RWPE2 (cell line): ENCODE data around the gene SLC9A7.

Experiments used
- ATAC-seq: fragments of 200-7000 bp; cut with Tn5 transposase; 3 replicates; pipeline ENCODE4 v1.9.1; 2021; ENCODE audit warnings: low read depth
- DNase-seq: peaks from one replicate; pipeline ENCODE4 v3.0.0-alpha.2; 2020; ENCODE audit warnings: low spot score
- H3K27ac ChIP-seq: fragments of 450-650 bp; 2 replicates; pipeline ENCODE4 v1.5.1; 2017; ENCODE audit warnings: mild to moderate bottlenecking; ENCODE audit not compliant: poor library complexity, severe bottlenecking
- H3K27me3 ChIP-seq: fragments of 250-450 bp; sonication (Bioruptor Pico); 2 replicates; pipeline ENCODE4 v1.5.1; 2021; ENCODE audit warnings: mild to moderate bottlenecking, moderate library complexity; ENCODE audit not compliant: insufficient read depth, poor library complexity, severe bottlenecking
- H3K36me3 ChIP-seq: fragments of 250-450 bp; sonication (Bioruptor Pico); 2 replicates; pipeline ENCODE4 v1.5.1; 2020; ENCODE audit warnings: low read depth, mild to moderate bottlenecking, moderate library complexity
- H3K4me1 ChIP-seq: fragments of 250-450 bp; sonication (Bioruptor Pico); 2 replicates; pipeline ENCODE4 v1.5.1; 2021; ENCODE audit warnings: mild to moderate bottlenecking, moderate library complexity; ENCODE audit not compliant: insufficient read depth, poor library complexity, severe bottlenecking
- H3K4me3 ChIP-seq: fragments of 250-450 bp; sonication (Bioruptor Pico); 2 replicates; pipeline ENCODE4 v1.5.1; 2021; ENCODE audit warnings: mild to moderate bottlenecking, moderate library complexity; ENCODE audit not compliant: severe bottlenecking
- H3K9me3 ChIP-seq: fragments of 250-450 bp; sonication (Bioruptor Pico); 2 replicates; pipeline ENCODE4 v1.5.1; 2021; ENCODE audit warnings: mild to moderate bottlenecking, moderate library complexity; ENCODE audit not compliant: severe bottlenecking
- TF ChIP-seq, protein P1 (sequence below): fragments of 450-650 bp; IDR thresholded peaks from one replicate; pipeline ENCODE4 v1.5.1; 2017; ENCODE audit warnings: mild to moderate bottlenecking, moderate library complexity; ENCODE audit not compliant: poor library complexity, severe bottlenecking

SLC9A7 gene

DNA sequence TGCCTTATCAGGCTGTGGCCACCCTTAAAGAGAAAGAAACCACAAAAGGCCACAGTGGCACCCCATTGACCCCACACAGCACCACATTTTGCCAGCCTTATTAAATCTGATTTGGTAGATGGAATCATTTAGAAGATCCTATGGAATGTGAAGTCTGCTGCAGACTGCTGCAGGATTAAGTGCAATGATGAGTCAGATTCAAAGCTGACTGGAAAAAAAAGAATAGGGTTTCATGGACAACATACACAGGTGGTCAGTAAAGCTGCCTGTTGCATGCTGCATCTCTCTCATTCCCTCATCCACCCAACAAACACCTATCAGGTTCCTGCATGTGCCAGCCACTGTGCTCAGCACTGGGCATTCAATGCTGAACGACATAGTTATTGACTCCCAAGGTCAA, 128.8 kb downstream of the SLC9A7 start:
- no peaks in the 10 kb centered on the region for H3K27me3 ChIP-seq
- H3K36me3 ChIP-seq: no peaks in the 10 kb centered on the region
- H3K9me3 ChIP-seq: no peaks in the 10 kb centered on the region
- no peak for ATAC-seq
- no peaks in the 10 kb centered on the region for H3K4me1 ChIP-seq
- DNase-seq: no peak
- H3K27ac ChIP-seq: no peak overlapping the region
- TF ChIP-seq, protein P1, sequence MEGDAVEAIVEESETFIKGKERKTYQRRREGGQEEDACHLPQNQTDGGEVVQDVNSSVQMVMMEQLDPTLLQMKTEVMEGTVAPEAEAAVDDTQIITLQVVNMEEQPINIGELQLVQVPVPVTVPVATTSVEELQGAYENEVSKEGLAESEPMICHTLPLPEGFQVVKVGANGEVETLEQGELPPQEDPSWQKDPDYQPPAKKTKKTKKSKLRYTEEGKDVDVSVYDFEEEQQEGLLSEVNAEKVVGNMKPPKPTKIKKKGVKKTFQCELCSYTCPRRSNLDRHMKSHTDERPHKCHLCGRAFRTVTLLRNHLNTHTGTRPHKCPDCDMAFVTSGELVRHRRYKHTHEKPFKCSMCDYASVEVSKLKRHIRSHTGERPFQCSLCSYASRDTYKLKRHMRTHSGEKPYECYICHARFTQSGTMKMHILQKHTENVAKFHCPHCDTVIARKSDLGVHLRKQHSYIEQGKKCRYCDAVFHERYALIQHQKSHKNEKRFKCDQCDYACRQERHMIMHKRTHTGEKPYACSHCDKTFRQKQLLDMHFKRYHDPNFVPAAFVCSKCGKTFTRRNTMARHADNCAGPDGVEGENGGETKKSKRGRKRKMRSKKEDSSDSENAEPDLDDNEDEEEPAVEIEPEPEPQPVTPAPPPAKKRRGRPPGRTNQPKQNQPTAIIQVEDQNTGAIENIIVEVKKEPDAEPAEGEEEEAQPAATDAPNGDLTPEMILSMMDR: no peak
- no peak overlapping the region for H3K4me3 ChIP-seq

DNA sequence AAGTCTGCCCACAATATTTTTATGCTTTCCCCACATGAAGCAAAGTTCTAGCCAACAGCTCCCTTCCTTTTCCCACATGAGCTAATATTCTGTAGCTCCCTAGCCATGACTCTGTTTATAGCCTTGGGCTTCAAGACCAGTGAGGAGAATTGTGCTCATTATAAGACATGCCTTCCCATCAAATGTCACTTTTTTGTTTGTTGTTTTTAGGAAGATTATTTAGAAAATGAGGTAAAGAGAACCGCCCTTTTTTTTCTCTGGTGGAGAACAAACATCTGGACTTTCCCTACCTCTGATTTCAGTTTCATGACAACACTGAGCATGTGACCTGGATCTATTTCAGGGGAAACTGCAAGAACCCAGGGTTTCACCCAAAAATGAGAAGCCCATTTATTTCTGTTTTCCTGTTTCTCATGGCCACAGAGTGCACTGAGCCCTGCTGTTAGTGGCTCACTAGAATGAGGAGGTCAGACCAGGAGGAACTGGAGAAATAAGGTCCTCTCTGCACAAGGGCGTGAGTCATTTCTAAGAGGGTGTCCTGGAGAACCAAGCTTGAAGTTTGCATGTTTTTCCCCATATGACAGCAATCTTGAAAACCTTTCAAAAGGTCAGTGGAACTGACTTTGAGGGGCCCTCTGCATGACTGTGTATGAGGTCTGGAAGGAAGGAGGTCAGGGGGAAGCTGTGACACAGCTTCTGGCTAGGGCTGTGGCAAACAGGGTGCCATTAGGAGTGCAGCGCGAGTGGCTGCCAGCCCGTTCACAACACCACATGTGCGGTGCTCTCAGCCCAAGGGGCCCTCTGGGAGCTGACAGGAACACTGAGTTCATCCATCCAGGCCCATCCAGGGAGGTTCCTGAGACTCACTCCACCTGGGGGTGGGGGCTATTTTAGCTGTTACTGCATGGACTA, 130.2 kb downstream of the SLC9A7 start:
- DNase-seq (no peak), ATAC-seq (no peak)
- TF ChIP-seq, protein P1: no peak
- Histone ChIP-seq H3K4me1 (no peaks in the 10 kb centered on the region), H3K4me3 (no peak overlapping the region), H3K9me3 (no peaks in the 10 kb centered on the region), H3K36me3 (no peaks in the 10 kb centered on the region), H3K27me3 (no peaks in the 10 kb centered on the region), H3K27ac (no peak overlapping the region)

DNA sequence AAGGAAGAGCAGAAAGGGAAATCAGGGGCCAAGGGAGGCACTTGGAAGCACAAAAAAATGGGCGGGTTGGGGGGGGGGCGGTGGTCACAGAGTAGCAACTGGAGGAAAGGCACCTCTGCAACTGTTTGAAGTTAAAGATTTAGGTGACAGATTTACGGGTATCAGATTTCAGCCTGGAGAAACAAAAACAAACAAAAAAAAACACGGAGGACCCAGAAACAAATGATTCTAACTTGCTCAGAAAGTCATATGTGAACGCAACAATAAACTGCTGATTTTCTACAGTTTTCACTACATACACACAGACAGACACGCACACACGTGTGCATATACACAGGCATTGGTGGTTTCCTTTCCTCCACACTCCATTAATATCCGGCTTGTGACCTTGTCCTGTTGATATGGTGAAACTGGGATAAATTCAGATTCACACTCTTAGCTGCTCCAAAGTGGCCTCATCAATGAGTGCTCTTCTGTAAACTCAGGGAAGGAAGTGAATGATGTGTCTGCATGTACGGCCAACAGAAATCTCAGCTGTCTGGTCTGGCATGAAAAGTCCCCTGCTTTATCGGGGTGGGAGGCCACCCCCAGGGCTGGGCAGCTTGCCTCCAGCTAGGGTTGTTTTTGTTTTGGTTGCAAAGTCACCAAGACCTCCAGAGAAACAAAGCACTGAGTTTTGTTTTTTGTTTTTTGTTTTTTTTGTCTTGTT, 131.1 kb downstream of the SLC9A7 start:
- H3K36me3 ChIP-seq: no peaks in the 10 kb centered on the region
- no peak for DNase-seq
- TF ChIP-seq, protein P1: no peak
- ATAC-seq: no peak
- no peaks in the 10 kb centered on the region for H3K9me3 ChIP-seq
- no peak overlapping the region for H3K27ac ChIP-seq
- no peak overlapping the region for H3K4me3 ChIP-seq
- H3K27me3 ChIP-seq: no peaks in the 10 kb centered on the region
- no peaks in the 10 kb centered on the region for H3K4me1 ChIP-seq

DNA sequence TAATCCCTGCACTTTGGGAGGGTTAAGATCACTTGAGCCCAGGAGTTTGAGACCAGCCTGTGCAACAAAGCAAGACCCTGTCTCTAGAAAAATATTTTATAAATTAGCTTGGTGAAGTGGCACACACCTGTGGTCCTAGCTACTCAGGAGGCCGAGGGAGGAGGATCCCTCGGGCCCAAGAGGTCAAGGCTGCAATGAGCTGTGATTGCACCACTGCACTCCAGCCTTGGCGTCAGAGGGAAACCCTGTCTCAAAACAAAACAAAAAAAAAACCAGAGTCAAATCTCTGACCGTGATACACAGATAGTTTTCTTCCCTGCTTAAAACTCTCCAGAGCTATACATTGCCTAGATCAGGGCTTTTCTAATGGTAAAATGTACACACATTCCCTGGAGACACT, 131.9 kb downstream of the SLC9A7 start:
- no peaks in the 10 kb centered on the region for H3K36me3 ChIP-seq
- H3K4me3 ChIP-seq: no peak overlapping the region
- no peaks in the 10 kb centered on the region for H3K27me3 ChIP-seq
- DNase-seq (no peak), ATAC-seq (no peak)
- no peaks in the 10 kb centered on the region for H3K4me1 ChIP-seq
- H3K27ac ChIP-seq: no peak overlapping the region
- TF ChIP-seq, protein P1: no peak
- no peaks in the 10 kb centered on the region for H3K9me3 ChIP-seq
